Suprapubic skin (tissue), 4 donors: ENCODE measurements around the gene ATAD3A. TPM values are rescaled to one million over a fixed set of nuclear protein-coding genes. Genes with fewer than 3 reads are reported as not detected.

ENCODE experiments used
- DNase-seq, 2 donors: peaks; one replicate each; pipeline ENCODE4 v3.0.0-alpha.2; 2019; ENCODE audit warnings: low spot score in 2 of 2
- H3K27ac ChIP-seq: fragments of 200-600 bp; sonication (generic); one replicate; pipeline ENCODE4 v1.5.1; 2019
- H3K27me3 ChIP-seq: fragments of 200-600 bp; sonication (generic); one replicate; pipeline ENCODE4 v1.5.1; 2019
- H3K36me3 ChIP-seq: fragments of 200-600 bp; sonication (generic); one replicate; pipeline ENCODE4 v1.5.1; 2019
- H3K4me1 ChIP-seq: fragments of 200-600 bp; sonication (generic); one replicate; pipeline ENCODE4 v1.5.1; 2019
- H3K4me3 ChIP-seq: fragments of 200-600 bp; sonication (generic); one replicate; pipeline ENCODE4 v1.5.1; 2019; ENCODE audit warnings: mild to moderate bottlenecking
- H3K9me3 ChIP-seq: fragments of 200-600 bp; sonication (generic); one replicate; pipeline ENCODE4 v1.5.1; 2019
- EP300 ChIP-seq: sonication (generic); formaldehyde crosslinking; IDR thresholded peaks from one replicate; pipeline ENCODE4 v1.6.1; 2017; ENCODE audit warnings: antibody characterized with exemption
- POLR2A ChIP-seq, 2 donors: fragments of 450-650 bp; IDR thresholded peaks; one replicate each; pipeline ENCODE4 v1.6.1; 2017; ENCODE audit warnings: antibody characterized with exemption in 2 of 2, mild to moderate bottlenecking in 2 of 2, moderate library complexity in 2 of 2
- POLR2AphosphoS5 ChIP-seq, 3 donors: sonication (generic); formaldehyde crosslinking; IDR thresholded peaks; one replicate each; pipeline ENCODE4 v1.6.1; 2017; ENCODE audit warnings: antibody characterized with exemption in 3 of 3
- WGBS: methylation state at CpG from one replicate; pipeline ENCODE4 v1.1.5; 2018; 5-methylcytosine and 5-hydroxymethylcytosine counted together
- total RNA-seq, 4 donors: library from RNA; depleted of rRNA; stranded (reverse); fragments of >200 nt; gene quantifications; one replicate each; pipeline ENCODE4 v1.1.0, GENCODE V29; 2016
- TF ChIP-seq, protein P1 (sequence below), 2 donors: fragments of 200-600 bp in 1 of 2; fragments of 450-650 bp in 1 of 2; sonication (generic) in 1 of 2; IDR thresholded peaks; one replicate each; pipeline ENCODE4 v1.5.1; 2016 to 2019; ENCODE audit warnings: antibody characterized with exemption in 2 of 2, mild to moderate bottlenecking in 1 of 2, moderate library complexity in 1 of 2

Gene ATAD3A
- total RNA-seq, 4 donors from 2014 or later: 15.0 to 23.2 (median 19.7) TPM

DNA sequence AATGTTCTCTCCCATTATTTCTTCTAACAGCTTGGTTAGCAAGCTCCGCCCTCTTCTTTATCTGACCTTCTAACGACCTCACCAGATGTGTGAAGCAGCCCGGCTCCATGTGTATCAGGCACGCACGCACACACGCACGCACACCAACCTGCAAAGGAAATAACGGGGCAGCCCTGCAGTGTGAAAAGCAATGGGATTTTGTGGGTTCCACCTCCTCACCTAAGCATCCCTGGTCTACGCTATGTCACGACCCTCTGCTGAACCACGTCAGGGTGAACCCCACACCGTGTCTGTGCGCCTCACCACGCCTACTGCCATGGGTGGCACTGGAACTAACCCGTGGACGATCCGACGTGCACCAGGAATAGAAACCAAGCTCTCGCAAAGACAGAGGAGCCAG, 52.3 kb downstream of the ATAD3A start:
- peaks cover 29% of the 10 kb centered on the region for H3K4me1 ChIP-seq
- H3K4me3 ChIP-seq: no peak overlapping the region
- no peak for DNase-seq
- H3K27ac ChIP-seq: no peak overlapping the region
- H3K36me3 ChIP-seq: peaks cover 59% of the 10 kb centered on the region
- H3K9me3 ChIP-seq: no peaks in the 10 kb centered on the region
- TF ChIP-seq, protein P1, sequence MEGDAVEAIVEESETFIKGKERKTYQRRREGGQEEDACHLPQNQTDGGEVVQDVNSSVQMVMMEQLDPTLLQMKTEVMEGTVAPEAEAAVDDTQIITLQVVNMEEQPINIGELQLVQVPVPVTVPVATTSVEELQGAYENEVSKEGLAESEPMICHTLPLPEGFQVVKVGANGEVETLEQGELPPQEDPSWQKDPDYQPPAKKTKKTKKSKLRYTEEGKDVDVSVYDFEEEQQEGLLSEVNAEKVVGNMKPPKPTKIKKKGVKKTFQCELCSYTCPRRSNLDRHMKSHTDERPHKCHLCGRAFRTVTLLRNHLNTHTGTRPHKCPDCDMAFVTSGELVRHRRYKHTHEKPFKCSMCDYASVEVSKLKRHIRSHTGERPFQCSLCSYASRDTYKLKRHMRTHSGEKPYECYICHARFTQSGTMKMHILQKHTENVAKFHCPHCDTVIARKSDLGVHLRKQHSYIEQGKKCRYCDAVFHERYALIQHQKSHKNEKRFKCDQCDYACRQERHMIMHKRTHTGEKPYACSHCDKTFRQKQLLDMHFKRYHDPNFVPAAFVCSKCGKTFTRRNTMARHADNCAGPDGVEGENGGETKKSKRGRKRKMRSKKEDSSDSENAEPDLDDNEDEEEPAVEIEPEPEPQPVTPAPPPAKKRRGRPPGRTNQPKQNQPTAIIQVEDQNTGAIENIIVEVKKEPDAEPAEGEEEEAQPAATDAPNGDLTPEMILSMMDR (IDR thresholded peaks at IDR 0.05): no peak
- TF ChIP-seq EP300 (no peak), POLR2A (IDR thresholded peaks at IDR 0.05) (no peak), POLR2AphosphoS5 (IDR thresholded peaks at IDR 0.05) (no peak)
- H3K27me3 ChIP-seq: no peaks in the 10 kb centered on the region
- WGBS: 91% methylated on average over 19 of the region's 19 CpGs

DNA sequence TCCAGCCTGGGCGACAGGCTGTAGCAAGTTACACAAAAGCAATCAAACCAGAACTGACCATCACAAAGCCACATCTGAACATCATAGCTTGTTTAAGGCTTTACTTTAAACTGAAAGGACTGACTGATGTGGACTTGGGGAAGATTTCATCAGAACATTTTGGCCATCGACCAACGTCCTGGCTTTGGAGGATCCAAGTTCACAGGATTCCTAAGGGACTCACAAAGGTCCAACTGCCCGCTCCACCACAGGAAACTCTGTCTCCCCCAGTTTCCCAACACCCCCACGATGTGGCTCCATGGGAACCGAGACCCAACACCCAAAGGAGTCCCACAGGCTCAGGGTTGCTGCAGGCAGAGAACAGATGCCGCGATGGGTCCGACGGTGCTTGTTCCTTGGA, 53.4 kb downstream of the ATAD3A start:
- Histone ChIP-seq H3K36me3 (peaks cover 55% of the 10 kb centered on the region), H3K4me1 (peaks cover 40% of the 10 kb centered on the region), H3K27ac (no peak overlapping the region)

DNA sequence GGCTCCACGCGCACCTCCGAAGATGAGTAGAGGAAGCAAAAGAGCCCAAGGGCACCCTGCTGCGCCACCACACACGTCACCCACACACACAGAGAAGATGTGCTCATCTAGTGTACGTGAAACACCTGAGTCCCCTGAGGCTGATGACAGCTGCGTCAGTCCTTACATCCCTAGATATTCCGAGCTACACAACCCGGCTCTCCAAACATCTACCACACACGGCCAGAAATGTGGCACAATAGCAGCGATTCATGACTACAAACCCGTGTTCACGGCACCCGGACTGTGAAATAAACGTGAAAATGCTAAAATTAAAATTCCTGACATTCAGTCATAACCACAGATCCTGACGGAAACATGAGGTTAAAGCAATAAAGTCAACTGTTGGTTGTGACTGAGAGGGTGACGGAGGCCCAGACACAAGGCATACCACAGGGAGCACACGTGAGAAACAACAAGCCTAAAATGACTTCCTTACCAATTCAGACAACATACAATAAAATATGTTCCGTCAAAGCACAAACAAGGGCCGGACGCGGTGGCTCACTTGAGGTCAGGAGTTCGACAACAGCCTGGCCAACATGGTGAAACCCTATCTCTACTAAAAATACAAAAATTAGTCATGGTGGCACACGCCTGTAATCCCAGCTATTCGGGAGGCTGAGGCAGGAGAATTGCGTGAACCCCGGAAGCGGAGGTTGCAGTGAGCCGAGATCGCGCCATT, 55.4 kb downstream of the ATAD3A start:
- H3K4me3 ChIP-seq: no peak overlapping the region
- WGBS: 86% methylated on average over 31 of the region's 31 CpGs
- H3K4me1 ChIP-seq: peaks cover 54% of the 10 kb centered on the region
- no peak for DNase-seq
- TF ChIP-seq POLR2AphosphoS5 (IDR thresholded peaks at IDR 0.05) (no peak), EP300 (no peak), POLR2A (IDR thresholded peaks at IDR 0.05) (no peak)
- TF ChIP-seq, protein P1 (IDR thresholded peaks at IDR 0.05): no peak
- no peaks in the 10 kb centered on the region for H3K27me3 ChIP-seq
- peaks cover 37% of the 10 kb centered on the region for H3K36me3 ChIP-seq
- H3K27ac ChIP-seq: no peak overlapping the region
- no peaks in the 10 kb centered on the region for H3K9me3 ChIP-seq

More for the DNA sequence above, 53.4 kb downstream of the ATAD3A start:
- H3K9me3 ChIP-seq: no peaks in the 10 kb centered on the region
- DNase-seq: no peak
- H3K4me3 ChIP-seq: no peak overlapping the region
- WGBS: 86% methylated on average over 8 of the region's 10 CpGs
- TF ChIP-seq EP300 (no peak), POLR2A (IDR thresholded peaks at IDR 0.05) (no peak)
- H3K27me3 ChIP-seq: no peaks in the 10 kb centered on the region

DNA sequence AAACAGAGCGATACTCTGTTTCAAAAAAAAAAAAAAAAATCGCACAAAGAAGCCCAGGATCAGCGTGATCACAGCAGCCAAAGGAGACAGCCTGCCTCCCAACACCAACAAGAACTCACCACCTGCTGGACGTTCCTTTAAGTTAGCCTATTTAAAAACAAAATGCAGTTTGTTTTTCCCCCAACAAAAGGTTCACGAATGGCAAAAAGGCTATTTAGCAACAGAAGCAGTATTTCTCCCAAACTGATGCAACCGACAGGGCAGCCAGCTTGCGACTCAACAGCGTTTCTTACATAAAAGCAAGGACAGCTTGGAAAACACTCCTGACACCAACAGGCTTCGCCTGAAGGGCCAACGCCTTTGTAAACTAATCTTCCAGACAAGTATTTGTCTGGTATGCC, 55.9 kb downstream of the ATAD3A start:
- WGBS: 74% methylated on average over 10 of the region's 10 CpGs
- Histone ChIP-seq H3K4me3 (no peak overlapping the region), H3K9me3 (no peaks in the 10 kb centered on the region), H3K27me3 (no peaks in the 10 kb centered on the region), H3K36me3 (peaks cover 31% of the 10 kb centered on the region), H3K4me1 (peaks cover 60% of the 10 kb centered on the region), H3K27ac (no peak overlapping the region)
- TF ChIP-seq, protein P1 (IDR thresholded peaks at IDR 0.05): no peak
- TF ChIP-seq POLR2A (IDR thresholded peaks at IDR 0.05): no peak
- TF ChIP-seq EP300: no peak
- TF ChIP-seq POLR2AphosphoS5 (IDR thresholded peaks at IDR 0.05): no peak
- no peak for DNase-seq

DNA sequence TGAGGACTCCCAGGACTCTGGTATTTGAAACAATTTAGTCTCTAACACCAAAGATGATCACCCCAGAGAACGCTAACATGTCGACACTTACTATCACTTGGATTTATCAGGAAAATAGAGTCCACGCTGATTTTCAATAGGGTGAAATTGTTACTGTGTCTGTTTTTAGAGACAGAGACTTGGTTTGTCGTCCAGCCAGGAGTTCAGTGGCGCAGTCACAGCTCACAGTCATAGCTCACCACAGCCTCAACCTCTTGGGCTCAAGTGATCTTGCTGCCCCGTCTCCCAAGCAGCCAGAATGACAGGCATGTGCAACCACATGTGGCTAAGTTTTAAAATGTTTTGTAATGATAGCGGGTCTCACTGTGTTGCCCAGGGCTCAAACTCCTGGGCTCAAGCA, 57.4 kb downstream of the ATAD3A start:
- Histone ChIP-seq H3K9me3 (no peaks in the 10 kb centered on the region), H3K27me3 (no peaks in the 10 kb centered on the region), H3K36me3 (peaks cover 16% of the 10 kb centered on the region), H3K27ac (no peak overlapping the region), H3K4me1 (peaks cover 68% of the 10 kb centered on the region), H3K4me3 (no peak overlapping the region)
- 83% methylated on average over 6 of the region's 7 CpGs for WGBS
- DNase-seq: no peak
- TF ChIP-seq POLR2A (IDR thresholded peaks at IDR 0.05) (no peak), POLR2AphosphoS5 (IDR thresholded peaks at IDR 0.05) (no peak), EP300 (no peak)
- TF ChIP-seq, protein P1 (IDR thresholded peaks at IDR 0.05): no peak
